Astrocyte of the hippocampus (primary cell): ENCODE results near the gene CBLB.

Source experiments
- DNase-seq: peaks from one replicate; pipeline ENCODE4 v3.0.0; 2011; ENCODE audit warnings: low read depth, low spot score

CBLB gene

DNA sequence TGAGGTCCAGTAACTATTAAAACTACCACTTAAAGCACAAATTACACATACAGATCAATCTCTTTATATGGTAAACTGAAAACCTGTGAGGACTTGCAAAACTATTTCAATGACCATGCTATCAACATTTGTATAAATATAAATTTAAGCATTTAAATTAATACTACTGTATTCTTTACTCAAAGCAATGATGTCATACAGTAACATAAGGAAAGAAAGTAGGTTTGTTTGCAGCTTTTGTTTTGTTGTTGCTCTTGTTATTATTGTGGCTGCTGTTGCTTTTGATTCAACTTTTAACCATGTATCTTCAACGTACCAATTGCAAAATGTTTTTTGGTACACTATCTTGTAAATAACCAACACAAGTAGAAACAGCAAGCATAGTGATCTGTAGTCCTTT is 22.0 kb downstream of the CBLB start:
- no peak for DNase-seq

GRCh38 chr3:105845488-105845887 is 23.3 kb downstream of the CBLB start:
- DNase-seq: no peak

GRCh38 chr3:105844704-105845103 is 24.1 kb downstream of the CBLB start:
- DNase-seq: no peak

DNA sequence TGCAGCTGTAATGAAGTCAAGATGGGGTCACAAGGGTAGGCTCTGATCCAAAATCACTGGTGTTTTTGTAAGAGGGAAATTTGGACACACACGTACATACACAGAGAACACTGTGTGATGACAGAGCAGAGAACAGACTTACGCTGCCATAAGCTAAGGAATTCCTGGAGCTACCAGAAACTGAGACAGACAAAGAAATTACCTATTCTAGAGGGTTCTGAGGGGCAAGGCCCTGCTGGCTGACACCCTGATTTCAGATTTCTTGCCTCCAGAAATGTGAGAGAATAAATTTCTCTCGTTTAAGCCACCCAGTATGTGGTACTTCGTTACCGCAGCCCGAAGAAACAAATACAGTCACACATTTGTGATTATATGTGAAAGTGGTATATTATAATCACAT is 24.8 kb downstream of the CBLB start:
- DNase-seq: no peak

- DNase-seq: no peak
These were observed 25.9 kb downstream of the CBLB start for GRCh38 chr3:105842943-105843342.

GRCh38 chr3:105842449-105842848 is 26.4 kb downstream of the CBLB start:
- DNase-seq: no peak

GRCh38 chr3:105837947-105838346 is 30.9 kb downstream of the CBLB start:
- DNase-seq: no peak

DNA sequence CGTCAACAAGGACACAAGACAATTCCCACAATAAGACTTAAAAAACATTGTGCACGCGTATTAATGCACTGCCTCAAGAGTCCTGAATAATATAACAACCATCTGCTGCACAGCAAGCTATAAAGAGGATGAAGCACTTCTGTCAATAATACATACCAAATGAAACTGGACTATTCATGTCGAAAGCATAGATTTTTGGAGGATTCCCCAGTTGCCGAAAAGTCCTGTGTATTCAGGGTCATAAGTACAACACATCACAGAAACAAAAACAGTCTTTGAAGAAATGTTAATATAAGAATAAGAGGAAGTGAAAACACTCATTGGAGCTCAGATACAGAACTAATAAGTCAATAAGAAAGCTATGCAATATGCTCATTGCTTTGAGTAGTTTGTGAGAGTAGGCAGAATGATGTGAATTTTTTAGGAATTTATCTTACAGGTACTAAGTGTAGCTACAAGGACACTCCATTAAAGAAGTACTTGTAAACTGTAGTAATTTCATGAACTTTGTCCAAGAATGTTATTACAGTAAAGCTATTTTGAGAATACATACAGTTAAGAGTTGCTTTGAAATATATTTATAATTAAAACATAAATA is 31.6 kb downstream of the CBLB start:
- DNase-seq: no peak

DNA sequence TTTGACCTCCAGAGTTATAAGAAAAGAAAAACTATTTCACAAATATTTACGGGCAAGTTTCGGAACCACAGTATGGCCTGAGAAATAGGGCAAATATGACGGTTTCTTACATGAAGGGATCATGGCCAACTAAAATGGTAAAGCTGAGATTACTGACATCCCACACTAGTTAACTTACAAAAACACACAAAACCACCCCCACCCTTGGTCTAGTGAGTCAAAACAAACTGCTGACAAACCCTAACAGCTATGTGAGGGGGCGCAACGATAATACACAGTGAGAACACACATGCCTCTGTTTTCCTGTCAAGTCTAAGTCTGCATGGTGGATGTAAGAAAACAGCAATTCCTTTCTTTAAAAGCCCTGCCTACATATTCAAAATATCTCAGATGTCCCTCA is 32.3 kb downstream of the CBLB start:
- peak; percentile 77 for DNase-seq

DNA sequence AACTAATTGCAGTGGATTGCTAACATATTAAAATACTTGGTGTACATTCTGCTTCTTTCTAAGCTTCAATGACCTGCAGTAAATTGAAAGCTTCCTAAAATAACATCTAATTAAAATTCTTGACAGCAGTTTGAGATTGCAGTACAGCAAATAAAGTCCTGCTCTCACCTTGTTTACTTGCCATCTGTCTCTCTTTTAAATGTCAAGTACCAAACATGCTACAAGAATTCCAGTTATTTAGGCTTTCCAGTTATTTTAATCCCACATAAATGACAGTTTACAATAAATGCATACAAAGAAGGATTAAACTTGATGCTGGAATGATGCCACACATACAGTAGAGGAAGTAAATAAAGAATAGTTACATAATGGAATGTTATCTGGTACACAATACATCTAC is 33.2 kb downstream of the CBLB start:
- peak; percentile 45 for DNase-seq

DNA sequence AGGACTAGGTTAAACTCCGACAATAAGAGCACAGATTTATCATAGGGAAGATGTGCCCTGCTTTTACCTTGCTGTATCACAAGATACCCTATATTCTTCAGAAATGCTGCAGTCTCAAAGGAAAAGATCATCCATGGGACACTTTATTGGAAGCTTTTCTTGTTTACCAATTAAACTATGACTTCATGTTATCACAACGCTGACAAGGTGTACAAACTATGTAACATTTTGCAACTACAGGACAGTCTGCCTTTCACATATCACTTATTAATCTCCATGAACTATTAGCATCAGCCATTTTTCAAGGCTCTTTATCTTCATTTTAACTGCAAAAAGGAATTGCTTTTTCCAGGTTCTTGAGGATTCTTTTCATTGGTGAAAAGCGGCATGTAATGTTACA is 34.0 kb downstream of the CBLB start:
- no peak for DNase-seq

DNA sequence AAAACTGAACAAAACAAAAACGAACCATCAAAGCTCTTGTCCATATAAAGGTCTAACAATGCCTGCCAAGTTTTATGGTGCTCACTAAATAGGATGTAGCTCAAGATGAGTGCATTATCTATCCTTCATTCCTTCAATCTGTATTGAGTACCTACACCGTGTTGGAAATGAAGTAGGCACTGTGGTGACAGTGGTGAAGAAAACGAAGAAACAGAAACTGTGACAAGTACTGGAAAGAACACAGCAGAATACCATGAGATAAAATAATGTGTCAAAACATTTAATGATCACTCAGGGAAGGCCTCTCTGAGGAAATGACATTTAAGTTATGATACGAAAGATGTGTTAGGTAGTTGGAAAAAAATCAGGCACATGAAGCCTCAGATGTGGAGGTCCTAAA is 36.2 kb downstream of the CBLB start:
- no peak for DNase-seq

DNA sequence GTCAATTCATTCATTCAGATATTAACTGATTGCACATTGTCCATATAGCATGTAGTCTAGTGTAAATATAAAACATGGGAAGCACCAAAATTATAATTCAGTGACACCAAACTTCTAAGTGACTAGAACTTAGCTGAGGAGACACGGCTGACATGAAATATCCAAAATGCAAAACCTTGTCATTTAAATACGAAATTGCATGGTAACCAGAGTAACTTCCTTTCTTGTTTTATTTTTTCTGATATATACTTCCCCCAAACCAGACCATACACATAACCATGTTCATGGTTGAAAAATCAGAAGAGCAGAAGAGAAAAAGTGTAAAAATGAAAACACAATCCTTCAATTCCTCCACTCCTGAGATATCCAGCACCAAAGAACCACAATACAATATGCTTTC is 38.0 kb downstream of the CBLB start:
- no peak for DNase-seq

DNA sequence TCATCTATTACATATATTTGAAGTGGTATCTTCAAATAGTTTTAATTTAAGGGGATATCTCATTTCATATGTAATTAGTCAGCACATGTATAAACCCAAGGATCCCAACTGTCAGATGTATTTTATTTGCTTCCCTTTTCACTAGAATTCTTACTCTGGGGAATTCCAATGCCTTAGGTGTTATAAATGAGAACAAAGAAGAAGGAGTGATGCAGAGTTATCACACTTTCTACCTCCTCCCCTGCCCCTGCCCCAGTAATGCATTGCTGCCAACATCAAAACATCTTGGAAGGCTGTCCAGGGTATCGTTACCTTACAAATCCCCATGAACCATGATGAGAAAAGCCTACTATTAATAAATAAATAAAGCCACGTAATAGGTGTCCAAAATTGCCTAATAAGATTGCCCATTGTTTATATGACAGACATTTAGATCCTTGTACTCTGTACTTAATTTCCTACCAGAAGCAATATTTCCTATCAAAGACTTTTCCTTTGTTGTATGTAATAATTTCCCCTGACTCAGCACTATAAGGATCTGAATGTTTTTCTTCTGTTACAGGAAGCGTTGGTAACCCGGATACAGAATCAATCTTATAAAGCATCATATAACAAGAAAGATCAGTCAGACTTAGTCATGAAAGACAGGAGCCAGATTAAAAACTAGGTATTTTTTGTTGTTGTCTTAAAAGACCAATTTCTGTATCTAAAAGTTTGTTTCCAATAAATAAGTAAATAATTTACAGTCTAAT is 38.8 kb downstream of the CBLB start:
- DNase-seq: no peak

DNA sequence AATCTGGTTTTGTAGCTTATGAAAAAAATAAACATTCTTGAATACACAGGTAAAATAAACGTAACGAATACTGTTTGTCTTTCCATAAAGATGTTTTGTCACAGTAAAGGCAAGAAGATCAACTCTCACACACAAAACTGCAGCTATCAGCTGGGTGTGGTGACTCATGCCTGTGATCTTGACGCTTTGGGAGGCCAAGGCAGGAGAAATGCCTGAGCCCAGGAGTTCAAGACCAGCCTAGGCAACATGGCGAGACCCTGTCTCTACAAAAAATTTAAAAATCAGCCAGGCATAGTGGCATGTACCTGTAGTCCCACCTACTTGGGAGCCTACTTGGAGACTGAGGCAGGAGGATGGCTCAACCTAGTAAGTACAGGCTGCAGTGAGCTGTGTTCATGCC is 39.6 kb downstream of the CBLB start:
- DNase-seq: no peak

GRCh38 chr3:105828703-105829102 is 40.1 kb downstream of the CBLB start:
- DNase-seq: no peak

DNA sequence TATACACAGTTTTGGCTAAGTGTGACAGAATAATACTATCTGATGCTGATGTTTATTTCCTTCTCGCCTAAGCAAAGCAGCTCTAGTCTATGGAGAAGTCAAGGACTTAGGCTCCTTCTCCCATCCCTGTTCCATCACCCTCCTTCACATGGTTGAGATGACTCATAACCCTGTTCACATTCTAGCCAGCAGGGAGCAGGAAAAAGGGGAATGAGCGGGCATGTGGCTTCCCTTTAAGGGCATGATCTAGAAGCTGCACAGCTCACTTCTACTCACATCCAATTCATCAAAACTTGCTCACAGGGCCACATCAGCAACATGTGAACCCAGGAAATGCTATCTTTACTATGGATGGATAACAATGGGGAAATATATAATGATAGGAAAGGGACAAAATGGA is 40.9 kb downstream of the CBLB start:
- DNase-seq: peak; percentile 84

- DNase-seq: no peak
These were observed 41.8 kb downstream of the CBLB start for GRCh38 chr3:105826778-105827634.

DNA sequence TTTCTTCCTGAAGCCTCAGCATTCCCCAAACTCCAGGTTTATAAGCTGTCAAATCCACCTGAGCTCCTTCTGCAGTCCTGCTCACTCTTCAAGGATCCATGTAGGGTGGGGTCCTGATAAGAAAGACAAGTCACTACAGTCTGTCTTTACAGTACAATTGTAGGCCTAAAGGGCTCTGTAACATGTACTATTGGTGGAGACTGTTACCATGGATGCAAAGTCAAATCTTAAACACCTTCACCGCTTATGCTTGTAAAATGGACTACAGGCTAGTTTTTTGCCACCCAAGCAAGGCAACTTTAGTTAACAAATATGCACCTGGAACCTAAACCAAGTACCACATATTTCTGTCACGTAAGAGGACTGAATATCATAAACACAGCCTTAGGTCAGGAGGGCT is 44.7 kb downstream of the CBLB start:
- DNase-seq: no peak

DNA sequence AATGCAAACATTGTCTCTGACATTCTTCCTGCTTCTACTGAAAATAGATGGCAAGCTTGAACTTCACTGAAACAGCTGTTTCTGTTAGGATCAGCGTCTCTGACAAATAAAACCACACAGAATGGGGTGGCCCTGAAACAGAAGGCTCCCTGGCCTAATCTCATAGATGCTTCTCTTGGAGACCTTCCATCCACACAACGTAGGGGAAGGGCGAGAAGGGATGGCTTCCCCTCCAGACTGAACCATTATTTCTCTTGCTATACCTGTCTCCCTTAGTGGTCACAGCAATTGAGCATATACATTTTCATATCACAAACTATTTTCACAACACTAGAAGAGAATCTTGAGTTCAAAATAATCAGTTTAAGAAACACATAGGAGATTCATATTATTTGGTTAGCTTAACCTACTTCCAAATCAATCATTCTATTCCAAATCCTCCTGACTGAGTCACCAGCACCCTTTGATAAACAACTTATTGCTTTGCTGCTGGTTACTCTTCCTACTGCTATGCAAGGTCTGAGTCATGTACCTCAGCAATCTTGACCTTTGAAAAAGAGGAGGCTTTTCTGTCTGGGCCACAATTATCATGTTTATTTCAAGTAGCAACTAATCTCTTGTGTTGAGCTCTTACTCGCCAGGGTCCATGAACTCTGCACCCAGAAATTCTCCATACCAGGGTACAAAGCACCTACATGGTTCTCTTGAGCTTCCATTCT is 45.5 kb downstream of the CBLB start:
- DNase-seq: peak; percentile 85

DNA sequence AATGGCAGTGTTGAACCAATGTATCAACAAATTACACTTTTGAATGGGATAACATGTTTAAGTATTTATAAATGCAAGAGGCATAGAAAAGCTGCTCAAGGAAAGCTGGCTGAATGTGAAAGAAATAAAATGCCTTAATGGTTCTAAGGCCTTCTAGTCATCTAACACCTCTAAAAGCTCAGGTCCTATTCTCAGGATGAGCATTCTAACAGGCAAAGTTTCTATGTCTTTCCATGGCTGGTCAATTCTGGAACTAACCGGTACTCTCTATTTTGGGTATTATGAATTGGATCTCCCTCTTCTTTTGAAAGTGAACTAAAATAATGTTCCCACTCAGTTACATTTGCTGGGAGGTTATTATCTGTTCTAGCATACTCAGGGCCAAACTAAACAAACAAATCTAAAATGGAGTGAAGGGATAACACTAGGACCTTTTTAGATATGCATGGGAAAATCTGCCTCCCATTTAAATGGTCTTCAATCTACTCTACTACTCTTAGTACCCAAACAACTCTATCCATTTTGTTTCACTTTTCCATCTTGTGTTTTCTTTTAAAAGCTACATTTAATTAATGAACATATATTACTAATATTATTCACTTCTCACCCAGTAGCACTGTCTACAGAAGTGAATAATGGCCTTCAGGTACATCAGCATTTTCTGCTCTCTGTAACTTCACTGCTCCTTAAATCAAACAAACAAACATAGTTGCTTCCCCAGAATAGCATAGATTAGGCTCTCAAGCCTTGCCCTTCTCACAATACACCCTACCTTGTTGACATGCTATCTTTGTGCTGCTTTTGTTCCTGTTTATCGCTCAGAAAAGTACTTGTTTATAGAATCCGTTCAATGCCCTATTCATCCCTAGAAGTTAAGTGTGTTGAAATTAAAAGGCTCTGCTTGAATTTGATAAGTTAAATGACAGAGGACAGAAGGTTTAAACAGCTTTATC is 46.4 kb downstream of the CBLB start:
- no peak for DNase-seq
